Stimulated activated CD8-positive, alpha-beta memory T cell treated with anti-CD3 and anti-CD28 coated beads, Interleukin-15, amount 100 ng/mL, for 4 hours (primary cell): ENCODE data around the gene EGLN2.
"Not testable (repeated sequence)": the region's sequence is repeated elsewhere in the genome, so short reads cannot be mapped to it uniquely, and the experiment has no call there.

Experiments used
- DNase-seq, 2 donors: peaks; one replicate each; pipeline ENCODE4 v3.0.0-alpha.2; 2020; ENCODE audit warnings: low read depth in 2 of 2

EGLN2 gene

DNA sequence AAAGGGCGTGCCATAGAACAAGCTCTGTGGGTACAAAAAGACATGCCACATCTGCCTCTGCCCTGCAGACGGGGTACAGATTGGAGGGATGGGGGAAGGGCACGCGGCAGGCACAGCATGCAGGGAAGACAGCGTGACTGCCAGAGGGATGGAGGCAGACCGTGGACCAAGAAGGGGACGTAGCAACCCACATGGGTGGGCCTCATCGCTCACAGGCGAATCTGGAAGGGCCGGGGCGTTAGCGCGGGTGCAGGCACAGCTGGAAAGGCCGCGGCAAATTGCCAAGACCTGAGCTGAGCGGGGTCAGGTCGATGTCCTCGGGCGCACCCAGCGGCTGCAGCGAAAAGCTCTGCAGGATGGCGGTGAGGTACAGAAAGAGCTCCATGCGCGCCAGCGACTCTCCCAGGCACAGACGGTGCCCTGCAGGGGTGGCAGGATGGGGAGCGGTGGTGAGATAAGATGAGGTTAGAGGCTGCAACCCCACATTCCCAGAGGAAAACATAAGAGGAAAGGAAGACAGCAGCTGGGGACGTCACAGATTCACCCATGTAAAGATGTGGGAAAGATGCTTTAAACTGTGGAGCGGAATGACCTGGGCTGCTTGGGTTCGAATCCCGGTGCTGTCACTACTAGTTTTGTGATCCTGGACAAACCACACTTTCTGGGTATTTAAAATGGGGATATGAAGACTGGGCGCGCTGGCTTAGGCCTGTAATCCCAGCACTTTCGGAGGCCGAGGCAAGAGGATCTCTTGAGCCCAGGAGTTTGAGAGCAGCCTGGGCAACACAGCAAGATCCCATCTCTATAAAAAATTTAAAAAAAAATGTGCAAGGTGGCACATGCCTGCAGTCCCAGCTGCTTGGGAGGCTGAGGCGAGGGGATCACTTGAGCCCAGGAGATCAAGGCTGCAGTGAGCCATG is 19.7 kb downstream of the EGLN2 start:
- DNase-seq: peak; percentile 57 to 64

DNA sequence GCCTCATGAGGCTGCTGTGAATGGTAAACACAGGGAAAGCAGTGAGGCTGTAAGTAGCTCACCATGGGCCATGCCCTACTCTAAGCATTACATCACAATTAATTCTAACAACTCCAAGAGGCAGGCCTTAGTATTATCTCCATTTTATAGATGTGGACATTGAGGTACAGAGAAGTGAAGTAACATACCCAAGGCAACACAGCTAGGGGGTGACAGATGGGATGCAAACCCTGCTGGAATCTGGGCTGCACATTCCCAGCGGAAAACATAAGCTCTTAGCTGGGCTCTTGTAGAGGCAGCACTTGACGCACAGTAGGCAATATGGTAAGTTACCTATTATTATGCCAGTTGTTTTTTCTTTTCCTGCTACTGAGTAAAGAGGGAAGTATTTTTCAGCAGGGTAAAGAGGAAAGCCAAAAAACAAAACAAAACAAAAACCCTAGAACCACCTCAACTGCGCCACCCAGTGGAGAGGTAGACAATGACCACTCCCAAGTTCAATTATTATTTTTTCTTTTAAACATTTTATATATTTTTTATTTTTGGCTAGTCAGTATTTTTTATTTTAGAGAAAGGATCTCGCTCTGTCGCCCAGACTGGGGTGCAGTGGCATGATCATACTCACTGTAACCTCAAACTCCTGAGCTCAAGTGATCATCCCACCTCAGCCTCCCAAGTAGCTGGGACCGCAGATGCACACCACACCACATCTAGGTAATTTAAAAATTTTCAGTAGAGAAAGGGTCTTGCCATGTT is 20.7 kb downstream of the EGLN2 start:
- DNase-seq: not testable (repeated sequence)

DNA sequence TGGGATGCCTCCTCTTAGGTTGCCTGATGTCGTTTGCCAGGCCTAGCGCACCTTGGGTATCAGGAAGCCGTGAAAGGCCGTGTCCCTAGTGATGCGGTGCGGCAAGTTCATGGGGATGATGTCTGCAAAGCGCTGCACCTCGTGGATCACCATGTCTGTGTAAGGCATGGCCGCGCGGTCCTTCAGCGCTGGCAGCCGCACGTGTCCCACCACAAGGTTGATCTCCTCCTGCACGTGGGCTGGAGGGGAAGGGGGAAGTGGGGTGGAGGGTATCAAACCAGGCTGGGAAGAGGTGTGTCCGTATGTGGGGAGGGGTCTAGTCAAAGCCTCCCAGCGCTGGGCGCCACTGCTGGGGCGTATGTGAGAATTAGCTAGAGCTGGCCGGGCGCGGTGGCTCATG is 23.2 kb downstream of the EGLN2 start:
- DNase-seq: no peak

DNA sequence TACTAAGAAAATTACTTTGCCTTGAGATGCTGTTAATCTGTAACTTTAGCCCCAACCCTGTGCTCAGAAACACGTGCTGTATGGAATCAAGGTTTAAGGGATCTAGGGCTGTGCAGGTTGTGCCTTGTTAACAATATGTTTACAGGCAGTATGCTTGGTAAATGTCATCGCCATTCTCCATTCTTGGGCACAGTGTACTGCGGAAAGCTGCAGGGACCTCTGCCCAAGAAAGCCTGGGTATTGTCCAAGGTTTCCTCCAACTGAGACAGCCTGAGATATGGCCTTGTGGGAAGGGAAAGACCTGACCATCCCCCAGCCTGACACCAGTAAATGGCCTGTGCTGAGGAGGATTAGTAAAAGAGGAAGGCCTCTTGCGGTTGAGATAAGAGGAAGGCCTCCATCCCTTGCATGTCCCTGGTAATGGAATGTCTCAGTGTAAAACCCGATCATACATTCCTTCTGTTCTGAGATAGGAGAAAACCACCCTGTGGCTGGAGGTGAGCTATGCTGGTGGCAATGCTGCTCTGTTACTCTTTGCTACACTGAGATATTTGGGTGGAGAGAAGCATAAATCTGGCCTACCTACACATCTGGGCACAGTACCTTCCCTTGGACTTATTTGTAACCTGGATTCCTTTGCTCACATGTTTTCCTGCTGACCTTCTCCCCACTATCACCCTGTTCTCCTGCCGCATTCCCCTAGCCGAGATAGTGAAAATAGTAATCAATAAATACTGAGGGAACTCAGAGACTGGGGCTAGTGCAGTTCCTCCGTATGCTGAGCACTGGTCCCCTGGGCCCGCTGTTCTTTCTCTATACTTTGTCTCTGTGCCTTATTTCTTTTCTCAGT is 23.9 kb downstream of the EGLN2 start:
- DNase-seq: not testable (repeated sequence)

DNA sequence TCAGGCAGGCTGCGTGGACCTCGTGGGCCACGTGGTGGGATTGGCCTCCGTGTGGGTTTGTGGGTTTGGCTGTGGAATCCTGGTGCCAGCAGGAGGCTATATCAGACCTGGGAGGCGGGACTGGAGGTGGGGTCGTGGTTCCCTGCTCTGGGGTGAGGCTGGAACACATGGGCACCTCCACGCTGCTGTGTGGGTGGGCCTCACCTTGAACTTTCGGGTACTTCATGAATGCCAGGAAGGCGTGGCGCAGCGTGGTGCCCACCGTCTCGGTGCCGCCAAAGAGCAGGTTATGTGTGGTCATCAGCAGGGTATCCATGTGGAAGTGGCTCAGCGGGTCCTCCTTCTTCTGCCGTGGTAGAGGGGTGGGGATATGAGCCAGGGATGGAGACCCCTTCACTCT is 25.9 kb downstream of the EGLN2 start:
- DNase-seq: not testable (repeated sequence)

DNA sequence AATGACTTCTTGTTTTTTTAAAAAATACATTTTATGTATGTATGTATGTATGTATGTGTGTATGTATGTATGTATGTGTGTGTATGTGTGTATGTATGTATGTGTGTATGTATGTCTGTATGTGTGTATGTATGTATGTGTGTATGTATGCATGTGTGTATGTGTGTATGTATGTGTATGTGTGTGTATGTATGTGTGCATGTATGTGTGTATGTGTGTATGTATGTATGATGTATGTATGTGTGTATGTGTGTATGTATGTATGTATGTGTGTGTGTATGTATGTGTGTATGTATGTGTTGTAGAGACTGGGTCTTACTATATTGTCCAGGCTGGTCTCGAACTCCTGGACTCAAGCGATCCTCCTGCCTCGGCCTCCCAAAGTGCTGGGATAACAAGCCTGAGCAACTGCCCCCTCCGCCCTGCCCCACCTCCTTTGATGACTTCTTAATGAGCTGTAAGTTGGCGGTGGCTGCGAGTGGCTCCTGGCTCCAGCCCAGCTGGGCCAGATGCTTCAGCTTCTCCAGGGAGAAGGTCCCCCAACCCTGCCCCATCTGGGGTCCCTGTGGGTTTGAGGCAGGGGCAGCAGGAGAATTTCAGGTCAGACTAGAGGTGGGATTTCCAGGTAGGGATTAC is 26.6 kb downstream of the EGLN2 start:
- not testable (repeated sequence) for DNase-seq

DNA sequence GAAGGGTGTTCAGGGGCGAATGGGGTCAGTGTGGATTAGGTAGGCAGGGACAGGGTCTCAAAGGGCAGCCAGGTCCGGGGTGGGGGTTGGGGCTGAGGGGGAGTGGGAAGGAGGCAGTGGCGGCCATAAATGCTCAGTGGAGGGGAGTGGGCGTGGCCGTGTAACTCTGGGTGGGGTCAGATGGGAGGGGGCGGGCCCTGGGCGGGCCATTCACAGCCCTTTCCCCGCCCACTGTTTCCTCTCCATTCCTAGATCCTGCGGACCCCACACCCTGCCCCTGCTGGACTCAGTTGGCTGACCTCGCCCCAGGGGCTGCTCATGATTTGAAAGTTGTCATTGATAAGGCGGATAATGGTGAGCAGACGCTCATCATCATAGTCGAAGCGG is 27.3 kb downstream of the EGLN2 start:
- not testable (repeated sequence) for DNase-seq

DNA sequence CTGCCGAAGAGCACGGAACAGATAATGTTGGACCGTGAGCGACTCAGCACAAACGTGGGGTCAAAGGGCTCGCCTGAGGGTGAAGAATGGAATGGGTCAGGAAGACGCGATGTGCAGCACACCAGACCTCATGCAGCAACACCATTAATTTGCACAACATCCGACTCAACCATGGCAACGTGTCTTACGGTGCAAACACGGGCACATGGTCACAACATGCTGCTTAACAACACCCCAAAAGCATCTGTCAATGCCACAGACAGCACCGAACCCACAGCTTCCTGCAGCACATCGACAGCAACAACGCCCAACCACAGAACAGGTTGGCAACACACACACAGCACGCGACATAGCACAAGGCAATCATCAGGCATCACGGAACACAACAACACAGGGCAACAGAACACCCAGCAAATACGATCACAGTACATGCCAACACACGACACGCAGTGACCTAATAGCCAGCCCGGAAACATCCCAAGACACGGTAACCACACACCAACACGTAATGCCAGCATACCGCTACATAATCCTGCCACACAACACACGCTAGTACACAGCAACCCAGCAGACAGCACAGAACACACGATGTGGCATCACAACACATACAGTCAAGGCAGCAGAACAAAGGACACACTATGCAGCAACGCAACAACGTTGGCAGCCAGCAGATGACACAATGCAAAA is 27.9 kb downstream of the EGLN2 start:
- DNase-seq: peak in 1 of 2 donors; percentile 46

DNA sequence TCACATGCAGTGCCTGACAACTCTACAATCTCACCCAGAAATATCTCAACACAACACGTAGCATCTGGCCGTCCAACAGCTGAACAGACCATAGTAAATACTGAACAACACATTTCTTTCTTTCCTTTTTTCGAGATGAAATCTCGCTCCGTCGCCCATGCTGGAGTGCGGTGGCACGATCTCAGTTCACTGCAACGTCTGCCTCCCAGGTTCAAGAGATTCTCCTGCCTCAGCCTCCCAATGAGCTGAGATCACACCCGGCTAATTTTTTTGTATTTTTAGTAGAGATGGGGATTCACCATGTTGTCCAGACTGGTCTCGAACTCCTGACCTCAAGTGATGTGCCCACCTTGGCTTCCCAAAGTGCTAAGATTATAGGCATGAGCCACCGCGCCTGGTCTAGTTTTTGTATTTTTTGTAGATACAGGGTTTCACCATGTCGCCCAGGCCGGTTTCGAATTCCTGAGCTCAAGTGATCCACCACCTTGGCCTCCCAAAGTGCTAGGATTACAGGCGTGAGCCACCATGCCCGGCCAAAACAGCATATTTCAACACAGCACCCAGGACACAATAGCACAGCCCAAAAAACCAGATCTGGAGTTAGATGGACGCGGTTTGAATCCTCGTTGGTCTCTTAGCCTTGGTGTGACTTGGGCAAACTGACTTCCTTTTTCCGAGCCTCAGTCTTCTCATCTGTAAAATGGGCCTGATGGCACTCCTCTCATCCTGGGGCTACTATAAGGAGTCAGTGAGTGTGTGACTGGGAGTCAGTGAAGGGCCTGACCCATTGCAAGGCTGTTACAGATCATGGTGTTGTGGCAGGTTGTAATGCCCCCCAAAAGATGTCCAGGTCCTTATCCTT is 28.6 kb downstream of the EGLN2 start:
- no peak for DNase-seq

DNA sequence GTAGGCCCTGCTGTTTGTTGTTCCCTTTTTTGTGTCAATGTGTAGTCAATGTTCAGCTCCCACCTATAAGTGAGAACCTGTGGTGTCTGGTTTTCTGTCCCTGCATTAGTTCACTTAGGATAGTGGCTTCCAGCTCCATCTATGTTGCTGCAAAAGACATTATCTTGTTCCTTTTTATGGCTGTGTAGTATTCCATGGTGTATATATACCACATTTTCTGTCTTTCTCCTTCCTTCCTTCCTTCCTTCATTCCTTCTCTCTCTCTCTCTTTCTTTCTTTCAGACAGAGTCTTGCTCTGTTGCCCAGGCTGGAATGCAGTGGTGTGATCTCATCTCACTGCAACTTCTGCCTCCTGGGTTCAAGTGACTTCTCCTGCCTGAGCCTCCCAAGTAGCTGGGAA is 30.2 kb downstream of the EGLN2 start:
- no peak for DNase-seq

DNA sequence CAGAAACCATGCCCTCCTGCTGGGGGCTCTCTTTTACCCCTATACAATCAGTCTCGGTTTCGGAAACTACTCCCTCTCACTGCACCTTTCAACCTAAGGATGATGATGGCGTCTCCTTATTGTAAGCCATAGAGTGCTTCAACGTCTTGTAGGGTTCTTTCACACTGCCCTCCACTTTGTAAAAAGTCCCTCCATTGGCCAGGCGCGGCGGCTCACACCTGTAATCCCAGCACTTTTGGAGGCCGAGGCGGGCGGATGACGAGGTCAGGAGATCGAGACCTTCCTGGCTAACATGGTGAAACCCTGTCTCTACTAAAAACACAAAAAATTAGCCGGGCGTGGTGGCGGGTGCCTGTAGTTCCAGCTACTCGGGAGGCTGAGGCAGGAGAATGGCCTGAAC is 31.8 kb downstream of the EGLN2 start:
- not testable (repeated sequence) for DNase-seq

DNA sequence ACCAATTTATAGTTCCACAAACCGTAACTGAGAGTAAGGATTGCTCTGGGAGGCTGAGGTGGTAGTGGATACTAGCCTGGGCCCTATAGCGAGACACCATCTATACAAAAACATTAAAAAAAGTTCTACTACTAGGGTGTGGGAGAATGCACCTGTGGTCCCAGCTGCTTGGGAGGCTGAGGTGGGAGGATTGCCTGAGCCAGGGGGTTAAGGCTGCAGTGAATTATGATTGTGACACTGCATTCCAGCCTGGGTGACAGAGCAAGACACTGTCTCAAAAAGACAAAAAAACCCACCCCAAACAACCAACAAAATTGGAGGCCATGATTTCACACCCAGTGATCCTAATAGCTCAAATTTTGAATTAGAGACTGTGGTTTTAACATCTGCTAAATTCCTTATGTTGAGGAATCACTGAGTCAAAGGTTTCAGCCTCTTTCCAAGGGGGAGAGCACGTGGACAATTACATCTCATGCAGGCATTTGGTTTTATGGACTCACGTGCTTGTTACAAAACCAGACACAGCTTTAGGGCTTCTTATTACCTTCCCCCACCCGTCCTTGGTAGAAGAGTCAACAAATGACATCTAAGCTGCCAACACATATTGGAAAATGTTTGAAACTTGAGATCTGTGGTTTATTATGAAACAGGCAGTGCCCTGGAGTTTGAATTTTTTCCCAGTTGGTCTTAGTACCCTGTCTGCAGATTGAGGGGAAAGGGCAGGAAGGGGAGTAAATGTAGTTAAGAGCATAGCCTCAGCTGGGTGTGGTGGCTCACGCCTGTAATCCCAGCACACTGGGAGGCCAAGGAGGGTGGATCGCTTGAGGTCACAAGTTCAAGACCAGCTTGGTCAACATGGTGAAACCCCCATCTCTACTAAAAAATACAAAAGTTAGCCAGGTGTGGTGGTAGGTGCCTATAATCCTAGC is 32.8 kb downstream of the EGLN2 start:
- no peak for DNase-seq

DNA sequence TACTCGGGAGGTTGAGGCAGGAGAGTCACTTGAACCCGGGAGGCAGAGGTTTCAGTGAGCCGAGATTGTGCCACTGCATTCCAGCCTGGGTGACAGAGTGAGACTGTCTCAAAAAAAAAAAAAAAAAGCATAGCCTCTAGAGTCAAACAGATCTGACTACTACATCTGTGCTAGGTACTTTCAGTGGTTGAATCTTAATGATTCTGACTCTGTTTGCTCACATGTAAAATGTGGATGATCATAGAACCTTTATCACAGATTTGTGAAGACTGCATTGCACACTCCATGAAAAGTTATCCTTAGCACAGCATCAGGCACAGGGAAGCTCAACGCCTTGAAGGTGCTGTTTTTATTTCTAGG is 33.4 kb downstream of the EGLN2 start:
- DNase-seq: not testable (repeated sequence)

DNA sequence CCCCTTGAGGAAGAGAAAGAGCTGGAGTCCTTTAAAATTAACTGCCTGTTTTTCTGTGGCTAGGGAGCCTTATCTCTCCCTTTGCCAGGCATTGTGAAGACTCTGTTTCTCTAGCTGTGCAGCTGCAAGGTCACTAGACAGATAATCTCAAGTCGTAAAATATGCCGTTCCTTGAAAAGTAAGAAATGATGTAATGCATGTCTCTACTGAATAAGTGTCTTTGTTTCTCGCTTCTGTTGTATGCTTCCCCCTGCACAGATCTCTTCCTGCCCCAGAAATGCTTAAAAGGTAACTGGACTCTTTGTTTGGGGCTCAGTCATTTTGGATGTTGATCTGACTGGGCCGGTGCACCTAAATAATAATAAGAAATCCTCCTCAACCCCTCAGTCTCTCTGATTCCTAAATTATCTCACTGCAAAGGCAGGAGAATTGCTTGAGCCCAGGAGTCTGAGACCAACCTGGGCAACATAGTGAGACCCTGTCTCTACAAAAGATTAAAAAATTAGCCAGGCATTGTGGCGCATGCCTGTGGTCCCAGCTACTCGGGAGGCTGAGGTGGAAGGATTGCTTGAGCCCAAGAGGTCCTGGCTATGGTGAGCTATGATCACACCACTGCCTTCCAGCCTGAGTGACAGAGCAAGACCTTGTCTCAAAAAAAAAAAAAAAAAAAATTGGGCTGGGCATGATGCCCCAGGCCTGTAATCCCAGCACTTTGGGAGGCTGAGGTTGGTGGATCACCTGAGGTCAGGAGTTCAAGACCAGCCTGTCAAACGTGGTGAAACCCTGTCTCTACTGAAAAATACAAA is 34.9 kb downstream of the EGLN2 start:
- not testable (repeated sequence) for DNase-seq

DNA sequence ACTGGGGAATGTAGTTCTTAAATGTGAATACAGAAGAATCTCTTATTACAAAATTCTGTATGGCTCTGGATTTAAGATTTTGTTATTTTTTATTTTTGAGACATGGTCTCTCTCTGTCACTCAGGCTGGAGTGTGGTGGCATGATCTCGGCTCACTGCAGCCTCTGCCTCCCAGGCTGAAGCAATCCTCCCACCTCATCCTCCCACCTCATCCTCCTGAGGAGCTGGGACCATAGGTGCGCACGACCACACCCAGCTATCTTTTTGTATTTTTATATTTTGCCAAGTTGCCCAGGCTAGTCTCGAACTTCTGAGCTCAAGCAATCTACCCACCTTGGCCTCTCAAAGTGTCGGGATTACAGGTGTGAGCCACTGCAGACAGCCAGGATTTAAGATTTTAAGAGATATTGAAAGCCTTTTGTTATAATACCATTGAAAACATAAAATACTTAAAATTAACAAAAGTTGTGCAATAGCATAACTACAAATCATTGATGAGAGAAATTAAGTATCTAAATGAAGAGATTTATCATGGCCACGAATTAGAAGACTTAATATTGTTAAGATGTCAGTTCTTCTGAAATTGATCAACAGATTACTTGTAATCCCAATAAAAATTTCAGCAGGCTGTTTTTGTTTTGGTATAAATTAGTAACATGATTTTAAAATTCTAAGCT is 37.9 kb downstream of the EGLN2 start:
- DNase-seq: no peak

DNA sequence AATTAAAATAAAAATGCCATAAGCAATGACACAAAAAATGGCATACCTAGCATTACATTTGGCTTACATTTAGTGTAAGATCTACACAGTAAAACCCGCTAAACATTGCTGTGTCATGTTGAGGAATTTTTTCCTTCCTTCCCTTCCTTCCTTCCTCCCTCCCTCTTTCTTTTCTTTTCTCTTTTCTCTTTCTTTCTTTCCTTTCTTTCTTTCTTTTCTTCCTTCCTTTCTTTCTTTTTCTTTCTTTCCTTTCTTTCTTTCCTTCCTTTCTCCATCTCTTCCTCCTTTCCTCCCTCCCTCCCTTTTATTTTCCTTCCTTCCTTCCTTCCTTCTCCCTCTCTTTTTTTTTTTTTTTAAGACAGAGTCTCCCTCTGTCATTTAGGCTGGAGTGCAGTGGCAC is 39.5 kb downstream of the EGLN2 start:
- DNase-seq: not testable (repeated sequence)

DNA sequence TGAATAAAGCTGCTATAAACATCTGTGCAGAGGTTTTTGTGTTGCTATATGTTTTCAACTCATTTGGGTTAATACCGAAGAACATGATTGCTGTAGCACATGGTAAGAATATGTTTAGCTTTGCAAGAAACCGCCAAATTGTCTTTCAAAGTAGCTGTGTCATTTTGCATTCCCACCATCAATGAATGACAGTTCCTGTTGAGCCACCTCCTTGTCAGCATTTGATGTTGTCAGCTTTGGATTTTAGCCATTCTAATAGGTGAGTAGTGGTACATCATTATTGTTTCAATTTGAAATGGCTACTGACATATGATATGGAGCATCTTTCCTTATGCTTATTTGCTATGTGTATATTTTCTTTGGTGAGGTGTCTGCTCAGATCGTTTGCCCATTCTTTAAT is 43.0 kb downstream of the EGLN2 start:
- not testable (repeated sequence) for DNase-seq
